Progenitor cell of endocrine pancreas (in vitro differentiated cells): ENCODE results near the gene ARCN1. TPM values are rescaled to one million over a fixed set of nuclear protein-coding genes. Genes with fewer than 3 reads are reported as not detected.

ENCODE experiments used
- DNase-seq: peaks from one replicate; pipeline ENCODE4 v3.0.0; 2021; ENCODE audit warnings: low spot score; ENCODE audit not compliant: unreplicated experiment
- H3K27ac Mint-ChIP-seq: 2 replicates; pipeline ENCODE4 v1.8.0; 2021; ENCODE audit warnings: mild to moderate bottlenecking, moderate library complexity, mixed read lengths
- H3K27me3 Mint-ChIP-seq: 2 replicates; pipeline ENCODE4 v1.8.0; 2021; ENCODE audit warnings: mixed read lengths
- H3K36me3 Mint-ChIP-seq: 2 replicates; pipeline ENCODE4 v1.8.0; 2022; ENCODE audit warnings: mixed read lengths; ENCODE audit not compliant: insufficient read depth
- H3K4me1 Mint-ChIP-seq: 2 replicates; pipeline ENCODE4 v1.8.0; 2021; ENCODE audit warnings: low read depth, mixed read lengths
- H3K4me3 Mint-ChIP-seq: 2 replicates; pipeline ENCODE4 v1.8.0; 2021; ENCODE audit warnings: low read depth, mild to moderate bottlenecking, moderate library complexity, mixed read lengths
- H3K9me3 Mint-ChIP-seq: 2 replicates; pipeline ENCODE4 v1.8.0; 2021; ENCODE audit warnings: low read depth, mixed read lengths
- CTCF ChIP-seq: fragments of 200-600 bp; sonication (generic); IDR thresholded peaks from one replicate; pipeline ENCODE4 v1.5.0; 2021; ENCODE audit warnings: antibody characterized with exemption, mild to moderate bottlenecking; ENCODE audit not compliant: unreplicated experiment
- total RNA-seq: library from RNA; stranded (reverse); gene quantifications from 2 replicates; pipeline ENCODE4 v1.2.1, GENCODE V29; 2021

ARCN1 gene
- total RNA-seq, 1 donor from 2014 or later, result 112 TPM

DNA sequence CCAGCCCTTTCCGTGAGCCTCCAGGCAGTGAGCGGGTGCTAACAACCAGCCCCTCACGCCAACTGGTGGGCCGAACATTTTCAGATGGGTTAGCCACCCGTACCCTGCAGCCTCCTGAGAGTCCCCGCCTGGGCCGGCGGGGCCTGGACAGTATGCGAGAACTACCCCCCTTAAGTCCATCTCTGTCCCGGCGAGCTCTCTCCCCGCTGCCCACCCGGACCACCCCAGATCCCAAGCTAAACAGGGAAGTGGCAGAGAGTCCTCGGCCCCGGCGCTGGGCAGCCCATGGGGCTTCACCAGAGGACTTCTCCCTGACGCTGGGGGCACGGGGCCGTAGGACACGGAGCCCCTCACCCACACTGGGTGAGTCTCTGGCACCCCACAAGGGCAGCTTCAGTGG, 55.8 kb downstream of the ARCN1 start:
- Mint-ChIP-seq H3K9me3 (no peaks in the 10 kb centered on the region), H3K4me1 (peaks cover 2% of the 10 kb centered on the region), H3K36me3 (peaks cover 17% of the 10 kb centered on the region), H3K27ac (no peak overlapping the region), H3K4me3 (no peak overlapping the region), H3K27me3 (no peaks in the 10 kb centered on the region)
- DNase-seq, result no peak
- no peak for TF ChIP-seq CTCF

DNA sequence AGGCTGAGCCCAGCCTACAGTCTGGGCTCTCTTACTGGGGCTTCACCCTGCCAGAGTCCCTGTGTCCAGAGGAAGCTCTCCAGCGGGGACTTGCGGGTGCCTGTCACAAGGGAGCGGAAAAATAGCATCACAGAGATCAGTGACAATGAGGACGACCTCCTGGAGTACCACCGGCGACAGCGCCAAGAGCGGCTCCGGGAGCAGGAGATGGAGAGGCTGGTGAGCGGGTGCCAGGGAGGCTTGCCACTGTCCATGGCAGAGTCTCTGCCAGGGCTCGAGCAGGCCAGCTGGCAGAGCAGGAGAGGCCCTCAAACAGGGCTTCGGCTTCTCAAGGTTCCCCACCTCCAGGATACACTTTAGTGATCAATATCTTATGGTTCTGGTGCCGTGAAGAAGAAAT, 56.2 kb downstream of the ARCN1 start:
- peaks cover 17% of the 10 kb centered on the region for H3K36me3 Mint-ChIP-seq
- TF ChIP-seq CTCF, result no peak
- no peaks in the 10 kb centered on the region for H3K9me3 Mint-ChIP-seq
- DNase-seq, result no peak
- no peak overlapping the region for H3K27ac Mint-ChIP-seq
- H3K4me3 Mint-ChIP-seq, result no peak overlapping the region
- no peaks in the 10 kb centered on the region for H3K27me3 Mint-ChIP-seq
- no peaks in the 10 kb centered on the region for H3K4me1 Mint-ChIP-seq

DNA sequence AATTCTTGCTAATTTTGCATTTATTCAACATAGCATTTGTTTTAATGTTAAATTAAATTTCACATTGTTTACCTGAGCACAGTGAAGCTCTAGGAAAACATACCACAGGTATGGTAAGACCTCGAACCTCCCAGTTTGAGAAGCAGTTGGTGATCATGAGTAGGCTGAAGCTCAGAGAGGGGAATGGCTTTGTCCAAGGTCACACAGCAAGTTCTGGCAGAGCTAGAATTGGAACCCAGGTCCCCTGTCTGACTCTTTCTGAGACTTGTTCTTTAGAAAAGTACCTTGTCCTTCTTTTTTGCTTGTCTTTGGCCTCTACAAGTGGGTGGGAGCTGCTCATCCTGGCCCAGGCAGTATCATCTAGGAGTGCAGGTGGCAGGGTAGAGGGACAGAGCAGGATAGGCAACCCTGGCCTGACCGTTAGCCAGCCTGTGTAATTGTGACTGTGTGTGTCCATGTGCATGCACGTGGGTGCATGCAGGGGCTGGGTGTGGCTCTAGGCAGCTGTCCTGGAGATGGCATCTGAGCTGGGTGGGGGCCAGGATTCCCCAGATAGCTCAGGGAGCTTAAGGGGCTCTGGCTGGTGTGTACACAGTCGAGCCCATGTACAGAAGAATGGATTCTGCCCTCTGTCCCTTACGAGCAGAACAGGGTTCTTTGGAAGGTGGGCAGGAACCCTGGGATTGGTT, 56.8 kb downstream of the ARCN1 start:
- Mint-ChIP-seq H3K4me3 (no peak overlapping the region), H3K9me3 (no peaks in the 10 kb centered on the region), H3K4me1 (peaks cover 2% of the 10 kb centered on the region), H3K36me3 (peaks cover 16% of the 10 kb centered on the region), H3K27me3 (no peaks in the 10 kb centered on the region), H3K27ac (no peak overlapping the region)
- TF ChIP-seq CTCF, result no peak
- DNase-seq, result no peak

DNA sequence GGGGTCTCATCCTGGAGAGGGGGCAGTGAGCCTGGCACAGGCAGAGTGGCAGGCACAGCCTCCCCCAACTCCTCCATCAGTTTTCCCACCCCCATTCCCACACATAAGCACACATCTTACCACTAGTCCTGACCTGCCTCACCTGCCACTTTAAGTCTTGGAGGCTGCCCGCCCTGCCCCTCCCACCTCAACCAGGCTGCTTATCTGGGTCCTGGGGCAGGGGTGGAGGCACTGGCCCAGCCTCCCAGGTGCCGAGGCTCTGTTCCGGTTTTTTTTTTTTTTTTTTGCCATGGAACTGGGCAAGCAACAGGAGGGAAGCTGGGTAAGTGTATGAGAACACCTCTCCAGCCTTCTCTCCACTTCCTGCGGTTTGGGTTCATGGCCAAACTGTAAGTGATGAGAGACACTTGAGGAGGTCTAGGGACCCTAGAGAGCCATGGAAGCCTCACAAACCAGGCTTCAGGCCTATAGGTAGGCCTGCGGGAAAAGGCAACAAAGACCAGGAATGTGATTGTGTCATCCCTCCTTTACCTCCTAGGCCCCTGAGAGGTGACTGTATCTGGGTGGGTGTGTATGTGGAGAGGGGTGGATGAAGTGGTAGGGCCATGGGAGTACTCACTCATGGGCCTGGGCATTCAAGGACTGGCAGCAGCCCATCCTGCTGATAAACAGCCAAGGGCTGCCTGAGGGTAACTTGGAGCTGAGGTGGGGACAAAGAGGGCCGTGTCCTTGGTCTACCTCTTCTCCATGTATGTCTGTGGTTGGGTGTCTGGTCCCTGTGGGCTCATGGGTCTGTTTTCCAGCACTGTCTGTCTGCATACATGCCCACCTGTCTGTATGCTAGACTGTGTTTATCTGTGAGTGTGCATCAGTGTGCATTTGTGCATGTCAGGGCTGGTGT, 57.8 kb downstream of the ARCN1 start:
- Mint-ChIP-seq H3K27ac (peak overlapping the region; percentile 67), H3K27me3 (no peaks in the 10 kb centered on the region), H3K4me1 (peaks cover 8% of the 10 kb centered on the region), H3K4me3 (no peak overlapping the region), H3K36me3 (peaks cover 16% of the 10 kb centered on the region), H3K9me3 (no peaks in the 10 kb centered on the region)
- no peak for DNase-seq
- TF ChIP-seq CTCF, result no peak

DNA sequence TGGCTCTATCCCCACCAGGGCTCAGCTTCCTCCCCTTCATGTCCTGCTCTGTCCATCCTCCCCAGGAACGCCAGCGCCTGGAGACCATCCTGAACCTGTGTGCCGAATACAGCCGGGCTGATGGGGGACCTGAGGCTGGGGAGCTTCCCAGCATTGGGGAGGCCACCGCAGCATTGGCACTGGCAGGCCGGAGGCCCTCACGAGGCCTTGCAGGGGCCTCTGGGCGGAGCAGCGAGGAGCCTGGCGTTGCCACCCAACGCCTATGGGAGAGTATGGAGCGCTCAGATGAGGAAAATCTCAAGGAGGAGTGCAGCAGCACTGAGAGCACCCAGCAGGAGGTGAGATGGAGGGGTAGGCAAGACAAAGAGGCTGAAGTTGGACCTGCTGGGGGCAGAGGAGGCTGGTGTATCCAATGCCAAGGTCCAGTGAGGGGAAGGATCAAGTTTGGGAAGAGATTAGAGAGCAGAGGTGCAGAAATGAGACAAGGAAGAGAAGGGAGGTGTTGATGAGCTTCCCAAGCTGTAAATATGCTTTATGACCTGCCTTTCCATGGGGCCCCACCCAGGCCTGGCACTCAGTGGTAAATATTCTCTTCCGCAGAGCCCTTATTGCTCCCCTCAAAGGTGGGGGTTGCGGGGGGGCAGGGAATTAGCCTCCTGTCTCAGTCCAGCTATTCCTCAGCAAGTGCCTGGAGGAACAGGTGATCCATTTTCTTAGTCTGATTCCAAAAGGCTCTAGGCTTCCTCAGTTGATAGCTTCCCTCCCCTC, 59.1 kb downstream of the ARCN1 start:
- Mint-ChIP-seq H3K27ac (no peak overlapping the region), H3K36me3 (peaks cover 22% of the 10 kb centered on the region), H3K9me3 (no peaks in the 10 kb centered on the region), H3K4me1 (peaks cover 19% of the 10 kb centered on the region), H3K27me3 (no peaks in the 10 kb centered on the region), H3K4me3 (no peak overlapping the region)
- DNase-seq, result no peak
- no peak for TF ChIP-seq CTCF
